SIG-M5 (cell line): ENCODE results near the gene SAP30L.

Experiments
- DNase-seq: peaks from one replicate; lab custom pipeline; 2025; lab: John Stamatoyannopoulos, UW

SAP30L gene

GRCh38 chr5:154421868-154422267 lies 23.9 kb upstream of the SAP30L start:
- DNase-seq, result no peak

GRCh38 chr5:154422298-154422697 lies 23.5 kb upstream of the SAP30L start:
- DNase-seq, result no peak

- DNase-seq, result no peak
These were observed 17.6 kb upstream of the SAP30L start for GRCh38 chr5:154428208-154428607.

- no peak for DNase-seq
These were observed 16.5 kb upstream of the SAP30L start for GRCh38 chr5:154429341-154429740.

GRCh38 chr5:154430466-154430865 lies 15.3 kb upstream of the SAP30L start:
- DNase-seq, result no peak

GRCh38 chr5:154430961-154431630 lies 14.7 kb upstream of the SAP30L start:
- DNase-seq, result no peak

GRCh38 chr5:154435226-154435625 lies 10.6 kb upstream of the SAP30L start:
- no peak for DNase-seq

GRCh38 chr5:154437281-154437965 lies 8.4 kb upstream of the SAP30L start:
- no peak for DNase-seq

- no peak for DNase-seq
These were observed 5.3 kb upstream of the SAP30L start for GRCh38 chr5:154440540-154440939.

GRCh38 chr5:154442801-154443200 lies 3.0 kb upstream of the SAP30L start:
- DNase-seq, result no peak

- DNase-seq, result no peak
These were observed 1.0 kb upstream of the SAP30L start for GRCh38 chr5:154444556-154445421.

GRCh38 chr5:154446195-154447088 lies 645 bp downstream of the SAP30L start:
- DNase-seq, result no peak

GRCh38 chr5:154447089-154447725 lies 1.4 kb downstream of the SAP30L start:
- DNase-seq, result no peak

- no peak for DNase-seq
These were observed 4.0 kb downstream of the SAP30L start for GRCh38 chr5:154449786-154450185.

GRCh38 chr5:154451957-154452356 lies 6.2 kb downstream of the SAP30L start:
- no peak for DNase-seq

GRCh38 chr5:154455585-154455984 lies 9.8 kb downstream of the SAP30L start:
- no peak for DNase-seq

- no peak for DNase-seq
These were observed 10.7 kb downstream of the SAP30L start for GRCh38 chr5:154456540-154456939.

- DNase-seq, result no peak
These were observed 13.2 kb downstream of the SAP30L start for GRCh38 chr5:154459015-154459414.

- no peak for DNase-seq
These were observed 14.4 kb downstream of the SAP30L start for GRCh38 chr5:154460172-154460571.

GRCh38 chr5:154461531-154461930 lies 15.7 kb downstream of the SAP30L start:
- no peak for DNase-seq

GRCh38 chr5:154464438-154464837 lies 18.6 kb downstream of the SAP30L start:
- no peak for DNase-seq
